Gastroesophageal sphincter (tissue), 4 donors: ENCODE results near the gene CD74. TPM values are rescaled to one million over a fixed set of nuclear protein-coding genes. Genes with fewer than 3 reads are reported as not detected.

Experiments used
- ATAC-seq: fragments of 150-250 bp; one replicate; pipeline ENCODE4 v1.9.1; 2016; ENCODE audit warnings: mild to moderate bottlenecking, moderate library complexity
- H3K27ac ChIP-seq, 4 donors: fragments of 200-600 bp; sonication (generic) in 3 of 4; 1 replicate in 3 of 4; 2 replicates in 1 of 4; pipeline ENCODE4 v1.5.1; 2016 to 2019
- H3K27me3 ChIP-seq: fragments of 200-600 bp; sonication (generic); one replicate; pipeline ENCODE4 v1.5.1; 2019
- H3K36me3 ChIP-seq, 2 donors: fragments of 200-600 bp; sonication (generic); one replicate each; pipeline ENCODE4 v1.5.1; 2019; ENCODE audit warnings: control low read depth in 1 of 2
- H3K4me1 ChIP-seq, 3 donors: fragments of 200-600 bp; sonication (generic); 1 replicate in 2 of 3; 2 replicates in 1 of 3; pipeline ENCODE4 v1.5.1; 2016 to 2019; ENCODE audit warnings: control low read depth in 2 of 3
- H3K4me3 ChIP-seq, 2 donors: fragments of 200-600 bp; sonication (generic); one replicate each; pipeline ENCODE4 v1.5.1; 2019; ENCODE audit warnings: mild to moderate bottlenecking in 1 of 2, moderate library complexity in 1 of 2
- H3K9me3 ChIP-seq, 3 donors: fragments of 200-600 bp; sonication (generic); one replicate each; pipeline ENCODE4 v1.5.1; 2017 to 2019; ENCODE audit warnings: control low read depth in 2 of 3
- CTCF ChIP-seq, 4 experiments: fragments of 200-600 bp in 2 of 4; fragments of 450-650 bp in 2 of 4; sonication (generic) in 1 of 4; IDR thresholded peaks; one replicate each; pipeline ENCODE4 v1.5.1; 2017 to 2019; ENCODE audit warnings: antibody characterized with exemption in 4 of 4, mild to moderate bottlenecking in 2 of 4, moderate library complexity in 2 of 4
- EP300 ChIP-seq: sonication (generic); formaldehyde crosslinking; IDR thresholded peaks from one replicate; pipeline ENCODE4 v1.6.1; 2017; ENCODE audit warnings: antibody characterized with exemption, mild to moderate bottlenecking
- POLR2A ChIP-seq, 2 donors: fragments of 450-650 bp; IDR thresholded peaks; one replicate each; pipeline ENCODE4 v1.6.1; 2017; ENCODE audit warnings: antibody characterized with exemption in 2 of 2, mild to moderate bottlenecking in 2 of 2, moderate library complexity in 1 of 2
- POLR2AphosphoS5 ChIP-seq: sonication (generic); formaldehyde crosslinking; IDR thresholded peaks from one replicate; pipeline ENCODE4 v1.6.1; 2017; ENCODE audit warnings: antibody characterized with exemption
- WGBS, 2 donors: methylation state at CpG; one replicate each; pipeline ENCODE4 v1.1.5; 2018; ENCODE audit warnings: low coverage in 1 of 2; 5-methylcytosine and 5-hydroxymethylcytosine counted together
- total RNA-seq, 4 donors: library from RNA; depleted of rRNA; stranded (reverse); fragments of >200 nt; gene quantifications; one replicate each; pipeline ENCODE4 v1.1.0, GENCODE V29; 2016

Gene CD74
- total RNA-seq, 4 donors from 2014 or later = 142 to 720 (median 338) TPM

DNA sequence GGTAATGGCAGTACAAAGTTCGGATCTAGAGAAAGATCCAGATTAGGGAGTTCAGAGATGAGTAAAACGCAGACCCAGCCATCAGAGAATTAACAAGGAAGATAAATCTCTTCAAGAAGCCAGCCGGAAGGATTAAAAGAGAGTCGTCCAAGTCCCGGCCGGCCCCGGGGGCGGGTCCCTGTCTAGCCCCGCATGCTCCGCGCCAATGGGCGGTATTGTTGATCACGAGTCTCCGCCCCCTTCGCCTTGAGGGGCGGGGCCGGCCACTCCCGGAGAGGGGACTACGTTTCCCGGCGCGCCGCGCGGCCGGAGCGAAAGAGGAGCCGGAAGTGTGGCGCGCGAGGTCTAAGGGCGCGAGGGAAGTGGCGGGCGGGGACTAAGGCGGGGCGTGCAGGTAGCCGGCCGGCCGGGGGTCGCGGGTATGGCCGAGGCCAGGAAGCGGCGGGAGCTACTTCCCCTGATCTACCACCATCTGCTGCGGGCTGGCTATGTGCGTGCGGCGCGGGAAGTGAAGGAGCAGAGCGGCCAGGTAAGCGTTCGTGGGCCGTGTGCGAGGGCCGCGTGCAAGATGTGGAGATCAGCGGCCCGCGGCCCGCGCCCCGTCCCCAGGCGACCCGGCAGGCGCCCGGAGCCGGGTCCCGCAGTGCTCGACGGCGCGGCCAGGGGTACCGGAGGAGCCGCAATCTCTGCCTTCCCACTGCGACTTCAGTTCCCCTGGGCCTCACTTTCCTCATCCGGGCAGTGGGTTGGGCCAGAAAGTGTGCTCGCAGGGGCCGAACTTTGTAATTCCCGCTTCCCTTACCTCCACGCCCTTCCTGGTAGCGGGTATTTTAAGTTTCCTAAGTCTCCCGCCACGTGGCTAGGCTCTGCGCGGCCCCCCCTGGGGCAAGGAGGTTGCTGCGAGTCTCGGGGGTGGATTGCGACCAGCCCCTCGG, 55.1 kb downstream of the CD74 start, which contains the start of gene TCOF1:
TSS of gene TCOF1 (plus strand) at position 372 of the 935 bp plus-strand sequence. CDS start at position 422, 50 bp downstream.
- Histone ChIP-seq H3K36me3 (peaks cover 0 to 30% of the 10 kb centered on the region in 2 donors), H3K27me3 (no peaks in the 10 kb centered on the region), H3K4me1 (peaks cover 0 to 33% (median 8%) of the 10 kb centered on the region in 3 donors), H3K4me3 (peak within 1 kb of the TSS; percentile 56 to 87), H3K9me3 (no peaks in the 10 kb centered on the region), H3K27ac (peak within 1 kb of the TSS in 3 of 4 donors; percentile 68 to 74 (median 73))
- 0 to 1% methylated on average over 2 to 31 of the region's 90 CpGs for WGBS, 2 donors
- TF ChIP-seq POLR2A (IDR thresholded peaks at IDR 0.05) (peak in 1 of 2 donors; percentile 19), CTCF (IDR thresholded peaks at IDR 0.05) (no peak), POLR2AphosphoS5 (peak; percentile 40)
- peak; percentile 99 for ATAC-seq

GRCh38 chr5:150356575-150357294, 56.0 kb downstream of the CD74 start:
- no peaks in the 10 kb centered on the region for H3K27me3 ChIP-seq
- TF ChIP-seq POLR2A (IDR thresholded peaks at IDR 0.05) (no peak), POLR2AphosphoS5 (no peak), EP300 (no peak), CTCF (IDR thresholded peaks at IDR 0.05) (no peak)
- H3K4me3 ChIP-seq = peak overlapping the region; percentile 56 to 87
- H3K27ac ChIP-seq = peak overlapping the region in 3 of 4 donors; percentile 60 to 74 (median 68)
- H3K36me3 ChIP-seq = peaks cover 0 to 22% of the 10 kb centered on the region in 2 donors
- H3K4me1 ChIP-seq = peaks cover 0 to 33% (median 8%) of the 10 kb centered on the region in 3 donors
- ATAC-seq = no peak
- 22 to 75% methylated on average over 3 to 6 of the region's 10 CpGs for WGBS, 2 donors
- H3K9me3 ChIP-seq = no peaks in the 10 kb centered on the region

GRCh38 chr5:150355791-150356190, 56.9 kb downstream of the CD74 start:
- ATAC-seq = no peak
- Histone ChIP-seq H3K36me3 (peaks cover 0 to 12% of the 10 kb centered on the region in 2 donors), H3K27me3 (no peaks in the 10 kb centered on the region), H3K4me1 (peaks cover 0 to 40% (median 8%) of the 10 kb centered on the region in 3 donors), H3K27ac (no peak overlapping the region), H3K4me3 (no peak overlapping the region), H3K9me3 (no peaks in the 10 kb centered on the region)
- WGBS, 2 donors = 90 to 100% methylated on average over 1 to 2 of the region's 2 CpGs
- TF ChIP-seq POLR2AphosphoS5 (no peak), EP300 (no peak), CTCF (IDR thresholded peaks at IDR 0.05) (no peak), POLR2A (IDR thresholded peaks at IDR 0.05) (no peak)

DNA sequence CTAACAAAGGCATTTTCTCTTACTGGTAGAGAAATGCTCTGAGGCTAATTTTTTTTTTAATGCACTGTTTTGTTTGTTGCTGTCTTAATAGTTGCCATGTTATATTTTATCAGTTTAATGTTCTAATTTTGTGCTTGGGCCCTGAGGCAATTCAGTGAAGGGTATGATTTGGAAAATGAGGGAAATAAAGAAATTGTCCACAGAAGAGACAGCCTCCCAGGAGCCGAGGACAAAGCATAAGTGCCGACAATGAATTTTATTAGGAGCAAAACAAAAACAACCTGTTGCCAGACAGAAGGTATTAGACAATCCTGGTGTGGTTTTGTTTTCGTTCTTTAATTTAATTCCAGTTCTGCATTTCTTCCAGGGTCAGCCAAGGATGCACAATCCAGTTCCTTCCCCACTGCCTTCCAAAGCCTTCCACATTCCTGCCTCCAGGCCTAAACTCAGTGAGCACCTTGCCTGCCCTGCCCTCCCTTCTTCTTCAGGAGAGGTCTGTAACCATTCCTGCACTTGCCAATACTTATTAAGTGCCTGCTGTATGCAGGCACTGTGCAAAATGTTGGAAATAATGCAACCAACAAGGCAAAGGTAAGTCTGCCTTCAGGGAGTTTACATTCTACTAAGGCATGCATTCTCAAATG, 59.6 kb downstream of the CD74 start:
- no peaks in the 10 kb centered on the region for H3K27me3 ChIP-seq
- 33 to 87% methylated on average over 1 to 3 of the region's 3 CpGs for WGBS, 2 donors
- no peak overlapping the region for H3K4me3 ChIP-seq
- H3K27ac ChIP-seq = no peak overlapping the region
- peaks cover 0 to 26% (median under 1%) of the 10 kb centered on the region in 3 donors for H3K4me1 ChIP-seq
- H3K9me3 ChIP-seq = no peaks in the 10 kb centered on the region
- ATAC-seq = no peak
- TF ChIP-seq POLR2A (IDR thresholded peaks at IDR 0.05) = no peak
- no peak for TF ChIP-seq CTCF (IDR thresholded peaks at IDR 0.05)
- TF ChIP-seq EP300 = no peak
- H3K36me3 ChIP-seq = no peaks in the 10 kb centered on the region
